Nephron (organoid): ENCODE results near the gene RDM1.

Experiments used
- H3K27ac Mint-ChIP-seq, 3 experiments: 2 replicates each; pipeline ENCODE4 v1.8.0; 2020; ENCODE audit warnings: mixed read lengths in 3 of 3, mild to moderate bottlenecking in 2 of 3, moderate library complexity in 1 of 3
- H3K27me3 Mint-ChIP-seq: 2 replicates; pipeline ENCODE4 v1.8.0; 2021; ENCODE audit warnings: low read depth, mild to moderate bottlenecking, moderate library complexity, mixed read lengths
- H3K36me3 Mint-ChIP-seq: 2 replicates; pipeline ENCODE4 v1.8.0; 2020; ENCODE audit warnings: low read depth, mixed read lengths
- H3K4me1 Mint-ChIP-seq: 2 replicates; pipeline ENCODE4 v1.8.0; 2020; ENCODE audit warnings: mixed read lengths
- H3K4me3 Mint-ChIP-seq, 3 experiments: 2 replicates each; pipeline ENCODE4 v1.8.0; 2020; ENCODE audit warnings: mild to moderate bottlenecking in 3 of 3, mixed read lengths in 3 of 3, moderate library complexity in 2 of 3
- H3K9me3 Mint-ChIP-seq: 2 replicates; pipeline ENCODE4 v1.8.0; 2020; ENCODE audit warnings: mixed read lengths
- CTCF ChIP-seq, 3 experiments: fragments of 200-600 bp; sonication (generic); IDR thresholded peaks; one replicate each; pipeline ENCODE4 v1.5.0; 2021; ENCODE audit warnings: antibody characterized with exemption in 3 of 3; ENCODE audit not compliant: unreplicated experiment in 3 of 3

The RDM1 gene

GRCh38 chr17:35876534-35876933 lies 54.0 kb downstream of the RDM1 start:
- no peak overlapping the region for H3K4me3 Mint-ChIP-seq
- no peaks in the 10 kb centered on the region for H3K9me3 Mint-ChIP-seq
- no peaks in the 10 kb centered on the region for H3K36me3 Mint-ChIP-seq
- TF ChIP-seq CTCF (IDR thresholded peaks at IDR 0.05; ENCODE audit: unreplicated experiment in 3 of 3), result no peak
- H3K27ac Mint-ChIP-seq, result peak overlapping the region in 1 of 3 experiments; percentile 26
- no peaks in the 10 kb centered on the region for H3K27me3 Mint-ChIP-seq
- no peaks in the 10 kb centered on the region for H3K4me1 Mint-ChIP-seq

DNA sequence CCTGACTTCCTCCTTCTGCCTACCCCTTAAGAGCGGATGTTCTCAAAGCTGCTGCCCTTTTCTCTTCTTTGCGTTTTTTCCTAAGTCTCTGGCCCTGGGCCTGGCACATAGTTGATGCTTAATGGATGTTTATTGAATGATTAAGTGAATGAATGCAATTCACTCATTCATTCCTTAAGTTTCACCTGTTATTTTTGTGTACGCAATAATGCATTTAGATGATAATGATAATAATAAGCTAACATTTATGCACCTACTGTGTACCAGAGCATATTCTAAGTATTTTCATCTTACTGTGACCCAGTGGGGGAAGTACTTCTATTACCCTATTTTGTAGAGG lies 54.8 kb downstream of the RDM1 start:
- no peaks in the 10 kb centered on the region for H3K27me3 Mint-ChIP-seq
- no peaks in the 10 kb centered on the region for H3K36me3 Mint-ChIP-seq
- TF ChIP-seq CTCF (IDR thresholded peaks at IDR 0.05; ENCODE audit: unreplicated experiment in 3 of 3), result no peak
- no peak overlapping the region for H3K4me3 Mint-ChIP-seq
- H3K4me1 Mint-ChIP-seq, result no peaks in the 10 kb centered on the region
- no peak overlapping the region for H3K27ac Mint-ChIP-seq
- no peaks in the 10 kb centered on the region for H3K9me3 Mint-ChIP-seq

DNA sequence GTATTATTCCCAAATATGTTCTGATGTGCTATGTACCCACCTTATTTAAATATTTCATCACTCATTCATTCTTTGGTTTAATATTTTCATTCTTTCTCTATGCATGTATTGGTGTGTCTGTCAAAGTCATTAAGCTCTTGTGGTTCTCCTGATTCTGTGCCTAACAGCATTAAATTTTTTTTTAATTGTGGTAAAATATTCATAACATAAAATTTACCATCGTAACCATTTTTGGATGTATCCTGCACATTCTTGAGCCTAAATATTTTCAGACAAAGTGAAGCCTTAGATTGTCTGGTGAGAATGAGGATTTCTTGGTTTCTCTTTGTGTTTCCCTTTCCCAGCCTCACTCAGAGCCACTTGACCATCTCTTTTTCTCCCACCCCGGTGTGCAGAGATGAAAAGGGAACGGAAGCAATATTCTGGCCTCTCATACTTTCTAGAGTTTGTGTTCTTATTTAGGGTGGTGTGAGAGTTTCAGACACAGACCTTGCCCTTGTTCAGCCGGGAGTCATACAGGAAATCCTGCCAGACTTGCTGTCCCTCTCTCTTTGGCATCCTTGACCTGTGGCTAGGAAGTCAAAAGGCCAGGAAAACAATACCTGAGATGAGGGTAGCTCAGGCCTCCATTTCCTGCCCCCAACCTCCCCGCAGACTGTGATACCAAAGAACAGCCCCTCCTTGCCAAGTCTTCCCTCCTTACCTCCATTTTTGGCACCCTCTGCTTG lies 55.3 kb downstream of the RDM1 start:
- Mint-ChIP-seq H3K27me3 (no peaks in the 10 kb centered on the region), H3K36me3 (no peaks in the 10 kb centered on the region), H3K9me3 (no peaks in the 10 kb centered on the region), H3K27ac (no peak overlapping the region), H3K4me1 (no peaks in the 10 kb centered on the region), H3K4me3 (no peak overlapping the region)
- TF ChIP-seq CTCF (IDR thresholded peaks at IDR 0.05; ENCODE audit: unreplicated experiment in 3 of 3), result no peak

DNA sequence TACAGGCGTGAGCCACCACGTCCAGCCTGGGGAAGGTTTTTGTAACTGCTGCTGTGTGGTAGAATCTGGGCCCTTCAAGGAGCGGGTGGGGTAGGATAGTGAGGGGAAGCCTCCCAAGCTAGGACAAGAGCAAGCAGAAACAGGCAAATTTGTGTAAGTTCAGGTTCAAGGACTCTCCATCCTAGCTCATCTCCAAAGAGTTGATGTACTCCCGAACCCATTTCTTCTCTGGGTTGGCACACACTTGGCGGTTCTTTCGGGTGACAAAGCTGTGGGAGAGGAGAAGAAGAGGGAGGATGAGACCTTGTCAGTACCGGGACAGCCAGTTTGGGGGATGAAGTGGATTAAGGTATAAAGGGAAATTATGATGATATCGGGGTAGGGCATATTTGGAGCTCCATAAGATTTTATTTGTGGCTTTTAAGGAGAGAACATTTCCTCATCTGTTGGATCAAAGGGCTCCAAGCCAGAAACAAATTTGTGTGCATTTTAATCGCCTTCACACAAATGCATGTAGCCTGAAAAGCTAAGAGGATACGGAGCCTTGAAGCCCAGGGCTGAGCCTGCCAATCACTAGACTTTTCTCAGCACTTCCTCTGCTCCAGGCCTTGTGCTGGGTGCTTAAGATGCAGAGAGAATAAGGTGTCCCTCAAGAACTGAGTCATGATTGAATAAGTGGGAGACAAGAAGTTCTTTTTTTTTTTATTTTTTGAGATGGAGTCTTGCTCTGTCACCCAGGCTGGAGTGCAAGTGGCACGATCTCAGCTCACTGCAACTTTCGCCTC lies 58.2 kb downstream of the RDM1 start:
- Mint-ChIP-seq H3K4me3 (no peak overlapping the region), H3K4me1 (no peaks in the 10 kb centered on the region), H3K27ac (no peak overlapping the region), H3K9me3 (no peaks in the 10 kb centered on the region), H3K27me3 (no peaks in the 10 kb centered on the region), H3K36me3 (no peaks in the 10 kb centered on the region)
- TF ChIP-seq CTCF (IDR thresholded peaks at IDR 0.05; ENCODE audit: unreplicated experiment in 3 of 3), result no peak

DNA sequence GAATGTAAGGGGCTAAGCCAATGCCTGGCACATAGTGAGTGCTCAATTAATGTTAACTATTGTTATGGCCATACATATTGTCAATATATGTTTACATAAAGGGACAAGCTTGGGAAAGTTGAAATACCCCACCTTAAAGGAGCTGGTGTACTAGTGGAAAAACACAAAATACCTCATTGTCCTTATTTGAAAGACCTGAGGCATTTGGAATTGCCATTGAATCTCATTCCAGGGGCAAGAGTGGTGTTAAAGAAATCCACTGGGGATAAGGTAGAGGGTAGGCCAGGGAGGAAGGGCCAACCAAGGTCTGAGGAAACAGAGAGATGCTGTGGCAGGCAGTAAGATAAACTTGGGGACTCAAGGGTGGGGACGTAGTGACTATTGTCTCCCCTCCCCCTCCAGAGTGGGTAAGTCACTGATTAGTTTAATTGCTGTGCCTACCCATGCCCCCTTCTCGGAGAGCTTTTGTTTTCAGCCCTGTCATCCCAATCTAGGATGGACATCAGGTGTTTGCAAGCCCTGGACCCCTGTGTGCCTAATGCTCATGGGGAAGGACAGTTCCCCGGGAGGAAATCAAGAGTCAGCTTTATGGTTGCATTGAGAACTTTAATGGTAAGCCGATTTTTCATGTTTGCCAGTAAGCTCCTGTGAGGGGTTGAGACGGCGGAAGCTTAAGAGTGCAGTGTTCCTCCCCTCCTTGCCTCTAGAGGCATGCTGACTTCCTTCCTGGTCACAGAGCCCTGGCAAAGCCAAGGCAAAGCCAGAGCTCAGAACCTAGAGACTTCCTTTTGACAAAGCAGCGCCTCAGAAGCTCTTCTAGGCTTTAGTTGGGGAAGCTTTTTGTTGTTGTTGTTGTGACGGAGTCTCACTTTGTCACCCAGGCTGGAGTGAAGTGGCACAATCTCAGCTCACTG lies 59.4 kb downstream of the RDM1 start:
- Mint-ChIP-seq H3K27me3 (no peaks in the 10 kb centered on the region), H3K4me3 (no peak overlapping the region), H3K36me3 (no peaks in the 10 kb centered on the region), H3K4me1 (peaks cover 4% of the 10 kb centered on the region), H3K27ac (no peak overlapping the region), H3K9me3 (no peaks in the 10 kb centered on the region)
- TF ChIP-seq CTCF (IDR thresholded peaks at IDR 0.05; ENCODE audit: unreplicated experiment in 3 of 3), result no peak
